ENCODE measurements around the gene DEPDC5.
"Not testable (repeated sequence)": the region's sequence is repeated elsewhere in the genome, so short reads cannot be mapped to it uniquely, and the experiment has no call there.

The DEPDC5 gene

GRCh38 chr22:31776231-31776630, 22.4 kb downstream of the DEPDC5 start:
- no peak overlapping the region for H3K4me3 ChIP-seq (ENCODE audit: low read length)
- H3K27me3 ChIP-seq (ENCODE audit: insufficient read depth, low read length), result no peaks in the 10 kb centered on the region
- H3K4me1 ChIP-seq (ENCODE audit: insufficient read depth, low read length), result no peaks in the 10 kb centered on the region
- H3K27ac ChIP-seq (ENCODE audit: low read depth, low read length), result no peak overlapping the region
- H3K9me3 ChIP-seq (ENCODE audit: insufficient read depth, low read depth, low read length), result no peaks in the 10 kb centered on the region
- H3K9ac ChIP-seq (ENCODE audit: low read depth, low read length), result no peak overlapping the region
- 95% methylated on average over 4 of the region's 4 CpGs for WGBS
- peaks cover 44% of the 10 kb centered on the region for H3K36me3 ChIP-seq (ENCODE audit: insufficient read depth, low read length)

GRCh38 chr22:31789803-31790202, 36.0 kb downstream of the DEPDC5 start:
- Histone ChIP-seq H3K36me3 (ENCODE audit: insufficient read depth, low read length) (peaks cover 46% of the 10 kb centered on the region), H3K9ac (ENCODE audit: low read depth, low read length) (no peak overlapping the region), H3K4me1 (ENCODE audit: insufficient read depth, low read length) (no peaks in the 10 kb centered on the region), H3K9me3 (ENCODE audit: insufficient read depth, low read depth, low read length) (no peaks in the 10 kb centered on the region), H3K4me3 (ENCODE audit: low read length) (no peak overlapping the region), H3K27me3 (ENCODE audit: insufficient read depth, low read length) (no peaks in the 10 kb centered on the region), H3K27ac (ENCODE audit: low read depth, low read length) (no peak overlapping the region)
- 96% methylated on average over 3 of the region's 3 CpGs for WGBS

- Histone ChIP-seq H3K27me3 (ENCODE audit: insufficient read depth, low read length) (no peaks in the 10 kb centered on the region), H3K9me3 (ENCODE audit: insufficient read depth, low read depth, low read length) (no peaks in the 10 kb centered on the region), H3K27ac (ENCODE audit: low read depth, low read length) (no peak overlapping the region), H3K9ac (ENCODE audit: low read depth, low read length) (no peak overlapping the region), H3K4me3 (ENCODE audit: low read length) (no peak overlapping the region), H3K4me1 (ENCODE audit: insufficient read depth, low read length) (no peaks in the 10 kb centered on the region), H3K36me3 (ENCODE audit: insufficient read depth, low read length) (peaks cover 43% of the 10 kb centered on the region)
- 100% methylated on average over 1 of the region's 2 CpGs for WGBS
These were observed 36.4 kb downstream of the DEPDC5 start for GRCh38 chr22:31790240-31790639.

- not testable (repeated sequence) for H3K27me3 ChIP-seq (ENCODE audit: insufficient read depth, low read length); H3K27ac ChIP-seq (ENCODE audit: low read depth, low read length); H3K4me1 ChIP-seq (ENCODE audit: insufficient read depth, low read length); H3K9ac ChIP-seq (ENCODE audit: low read depth, low read length); H3K9me3 ChIP-seq (ENCODE audit: insufficient read depth, low read depth, low read length); H3K4me3 ChIP-seq (ENCODE audit: low read length)
- WGBS, result 97% methylated on average over 6 of the region's 8 CpGs
- H3K36me3 ChIP-seq (ENCODE audit: insufficient read depth, low read length), result peaks cover 66% of the 10 kb centered on the region
These were observed 45.5 kb downstream of the DEPDC5 start for GRCh38 chr22:31799358-31799757.

GRCh38 chr22:31800065-31800464, 46.2 kb downstream of the DEPDC5 start:
- no peaks in the 10 kb centered on the region for H3K4me1 ChIP-seq (ENCODE audit: insufficient read depth, low read length)
- H3K36me3 ChIP-seq (ENCODE audit: insufficient read depth, low read length), result peaks cover 68% of the 10 kb centered on the region
- H3K27ac ChIP-seq (ENCODE audit: low read depth, low read length), result no peak overlapping the region
- no peak overlapping the region for H3K9ac ChIP-seq (ENCODE audit: low read depth, low read length)
- H3K4me3 ChIP-seq (ENCODE audit: low read length), result no peak overlapping the region
- H3K27me3 ChIP-seq (ENCODE audit: insufficient read depth, low read length), result no peaks in the 10 kb centered on the region
- no peaks in the 10 kb centered on the region for H3K9me3 ChIP-seq (ENCODE audit: insufficient read depth, low read depth, low read length)

GRCh38 chr22:31800861-31801260, 47.0 kb downstream of the DEPDC5 start:
- peaks cover 76% of the 10 kb centered on the region for H3K36me3 ChIP-seq (ENCODE audit: insufficient read depth, low read length)
- H3K27me3 ChIP-seq (ENCODE audit: insufficient read depth, low read length), result not testable (repeated sequence)
- WGBS, result 98% methylated on average over 4 of the region's 6 CpGs

GRCh38 chr22:31802575-31802974, 48.8 kb downstream of the DEPDC5 start:
- H3K27me3 ChIP-seq (ENCODE audit: insufficient read depth, low read length), result no peaks in the 10 kb centered on the region
- H3K4me3 ChIP-seq (ENCODE audit: low read length), result no peak overlapping the region
- 97% methylated on average over 7 of the region's 7 CpGs for WGBS
- peaks cover 83% of the 10 kb centered on the region for H3K36me3 ChIP-seq (ENCODE audit: insufficient read depth, low read length)
- no peak overlapping the region for H3K9ac ChIP-seq (ENCODE audit: low read depth, low read length)
- H3K27ac ChIP-seq (ENCODE audit: low read depth, low read length), result no peak overlapping the region
- H3K4me1 ChIP-seq (ENCODE audit: insufficient read depth, low read length), result no peaks in the 10 kb centered on the region
- no peaks in the 10 kb centered on the region for H3K9me3 ChIP-seq (ENCODE audit: insufficient read depth, low read depth, low read length)

More at GRCh38 chr22:31800861-31801260, 47.0 kb downstream of the DEPDC5 start:
- H3K9ac ChIP-seq (ENCODE audit: low read depth, low read length); H3K4me3 ChIP-seq (ENCODE audit: low read length); H3K9me3 ChIP-seq (ENCODE audit: insufficient read depth, low read depth, low read length); H3K4me1 ChIP-seq (ENCODE audit: insufficient read depth, low read length); H3K27ac ChIP-seq (ENCODE audit: low read depth, low read length): not testable (repeated sequence)

- Histone ChIP-seq H3K4me1 (ENCODE audit: insufficient read depth, low read length) (no peaks in the 10 kb centered on the region), H3K4me3 (ENCODE audit: low read length) (no peak overlapping the region), H3K27me3 (ENCODE audit: insufficient read depth, low read length) (no peaks in the 10 kb centered on the region), H3K27ac (ENCODE audit: low read depth, low read length) (no peak overlapping the region), H3K36me3 (ENCODE audit: insufficient read depth, low read length) (peaks cover 80% of the 10 kb centered on the region), H3K9ac (ENCODE audit: low read depth, low read length) (no peak overlapping the region), H3K9me3 (ENCODE audit: insufficient read depth, low read depth, low read length) (no peaks in the 10 kb centered on the region)
- WGBS, result 86% methylated on average over 4 of the region's 4 CpGs
These were observed 52.9 kb downstream of the DEPDC5 start for GRCh38 chr22:31806751-31807150.

- H3K9ac ChIP-seq (ENCODE audit: low read depth, low read length), result no peak overlapping the region
- no peak overlapping the region for H3K27ac ChIP-seq (ENCODE audit: low read depth, low read length)
- no peak overlapping the region for H3K4me3 ChIP-seq (ENCODE audit: low read length)
- H3K36me3 ChIP-seq (ENCODE audit: insufficient read depth, low read length), result peaks cover 69% of the 10 kb centered on the region
- 95% methylated on average over 6 of the region's 6 CpGs for WGBS
- no peaks in the 10 kb centered on the region for H3K27me3 ChIP-seq (ENCODE audit: insufficient read depth, low read length)
- no peaks in the 10 kb centered on the region for H3K9me3 ChIP-seq (ENCODE audit: insufficient read depth, low read depth, low read length)
- H3K4me1 ChIP-seq (ENCODE audit: insufficient read depth, low read length), result no peaks in the 10 kb centered on the region
These were observed 59.3 kb downstream of the DEPDC5 start for GRCh38 chr22:31812977-31813605.

- H3K9ac ChIP-seq (ENCODE audit: low read depth, low read length); H3K4me1 ChIP-seq (ENCODE audit: insufficient read depth, low read length); H3K27me3 ChIP-seq (ENCODE audit: insufficient read depth, low read length); H3K27ac ChIP-seq (ENCODE audit: low read depth, low read length); H3K4me3 ChIP-seq (ENCODE audit: low read length); H3K9me3 ChIP-seq (ENCODE audit: insufficient read depth, low read depth, low read length): not testable (repeated sequence)
- WGBS, result 96% methylated on average over 6 of the region's 7 CpGs
- peaks cover 76% of the 10 kb centered on the region for H3K36me3 ChIP-seq (ENCODE audit: insufficient read depth, low read length)
These were observed 60.1 kb downstream of the DEPDC5 start for GRCh38 chr22:31813898-31814297.

- no peaks in the 10 kb centered on the region for H3K27me3 ChIP-seq (ENCODE audit: insufficient read depth, low read length)
- H3K27ac ChIP-seq (ENCODE audit: low read depth, low read length), result no peak overlapping the region
- peaks cover 80% of the 10 kb centered on the region for H3K36me3 ChIP-seq (ENCODE audit: insufficient read depth, low read length)
- no peak overlapping the region for H3K9ac ChIP-seq (ENCODE audit: low read depth, low read length)
- H3K4me3 ChIP-seq (ENCODE audit: low read length), result no peak overlapping the region
- no peaks in the 10 kb centered on the region for H3K4me1 ChIP-seq (ENCODE audit: insufficient read depth, low read length)
- 95% methylated on average over 7 of the region's 7 CpGs for WGBS
- H3K9me3 ChIP-seq (ENCODE audit: insufficient read depth, low read depth, low read length), result no peaks in the 10 kb centered on the region
These were observed 61.1 kb downstream of the DEPDC5 start for GRCh38 chr22:31814942-31815341.

GRCh38 chr22:31815383-31815814, 61.6 kb downstream of the DEPDC5 start:
- H3K4me3 ChIP-seq (ENCODE audit: low read length); H3K9ac ChIP-seq (ENCODE audit: low read depth, low read length); H3K4me1 ChIP-seq (ENCODE audit: insufficient read depth, low read length); H3K27ac ChIP-seq (ENCODE audit: low read depth, low read length); H3K9me3 ChIP-seq (ENCODE audit: insufficient read depth, low read depth, low read length); H3K27me3 ChIP-seq (ENCODE audit: insufficient read depth, low read length): not testable (repeated sequence)
- WGBS, result 83% methylated on average over 4 of the region's 4 CpGs
- H3K36me3 ChIP-seq (ENCODE audit: insufficient read depth, low read length), result peaks cover 80% of the 10 kb centered on the region
